Transverse colon (tissue), 4 donors: ENCODE results near the gene DCN.

Experiments
- POLR2A ChIP-seq: fragments of 450-650 bp; IDR thresholded peaks from one replicate; pipeline ENCODE4 v1.6.1; 2016; ENCODE audit warnings: antibody characterized with exemption, mild to moderate bottlenecking, moderate library complexity
- POLR2AphosphoS5 ChIP-seq, 3 donors: sonication (generic); formaldehyde crosslinking; IDR thresholded peaks; one replicate each; pipeline ENCODE4 v1.6.1; 2016; ENCODE audit warnings: antibody characterized with exemption in 3 of 3
- TF ChIP-seq, protein P1 (sequence below), 5 experiments: fragments of 200-600 bp in 3 of 5; fragments of 450-650 bp in 2 of 5; sonication (generic) in 3 of 5; IDR thresholded peaks; 1 replicate in 2 of 5; 2 replicates in 3 of 5; pipeline ENCODE4 v1.5.1; 2016 to 2017; ENCODE audit warnings: antibody characterized with exemption in 5 of 5, inconsistent platforms in 3 of 5, mild to moderate bottlenecking in 2 of 5, moderate library complexity in 1 of 5

DNA sequence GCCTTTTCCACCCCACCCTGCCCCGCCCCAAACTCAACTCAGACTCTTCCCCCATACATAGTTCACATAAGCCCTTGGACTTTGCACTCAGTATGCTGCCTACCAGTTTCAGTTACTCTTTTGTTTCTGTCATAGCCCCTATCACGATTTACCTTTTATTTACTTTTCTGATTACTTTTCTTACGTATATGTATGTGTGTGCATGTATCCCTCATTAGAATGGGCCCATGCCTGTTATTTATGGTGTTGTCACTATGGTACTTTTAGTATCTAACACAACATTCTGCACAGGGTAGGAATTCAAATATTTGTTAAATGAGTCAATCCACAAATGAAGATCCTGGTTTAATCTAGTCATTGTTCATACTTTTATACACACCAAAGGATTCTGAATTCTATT is 54.9 kb downstream of the DCN start:
- no peak for TF ChIP-seq POLR2AphosphoS5 (IDR thresholded peaks at IDR 0.05)
- TF ChIP-seq, protein P1, sequence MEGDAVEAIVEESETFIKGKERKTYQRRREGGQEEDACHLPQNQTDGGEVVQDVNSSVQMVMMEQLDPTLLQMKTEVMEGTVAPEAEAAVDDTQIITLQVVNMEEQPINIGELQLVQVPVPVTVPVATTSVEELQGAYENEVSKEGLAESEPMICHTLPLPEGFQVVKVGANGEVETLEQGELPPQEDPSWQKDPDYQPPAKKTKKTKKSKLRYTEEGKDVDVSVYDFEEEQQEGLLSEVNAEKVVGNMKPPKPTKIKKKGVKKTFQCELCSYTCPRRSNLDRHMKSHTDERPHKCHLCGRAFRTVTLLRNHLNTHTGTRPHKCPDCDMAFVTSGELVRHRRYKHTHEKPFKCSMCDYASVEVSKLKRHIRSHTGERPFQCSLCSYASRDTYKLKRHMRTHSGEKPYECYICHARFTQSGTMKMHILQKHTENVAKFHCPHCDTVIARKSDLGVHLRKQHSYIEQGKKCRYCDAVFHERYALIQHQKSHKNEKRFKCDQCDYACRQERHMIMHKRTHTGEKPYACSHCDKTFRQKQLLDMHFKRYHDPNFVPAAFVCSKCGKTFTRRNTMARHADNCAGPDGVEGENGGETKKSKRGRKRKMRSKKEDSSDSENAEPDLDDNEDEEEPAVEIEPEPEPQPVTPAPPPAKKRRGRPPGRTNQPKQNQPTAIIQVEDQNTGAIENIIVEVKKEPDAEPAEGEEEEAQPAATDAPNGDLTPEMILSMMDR (IDR thresholded peaks at IDR 0.05), result no peak
- no peak for TF ChIP-seq POLR2A
